ENCODE measurements around the gene SHISA9. TPM values are rescaled to one million over a fixed set of nuclear protein-coding genes. Genes with fewer than 3 reads are reported as not detected.

The SHISA9 gene
- total RNA-seq, 1 experiment from 2014 or later, result 23.3 TPM

- no peak for DNase-seq (ENCODE audit: low read depth)
- in situ Hi-C loops (cut with HindIII; ENCODE audit: low pct_unique_long_range_greater_than_20kb, low sequenced_read_pairs), result no loop called here
Observed at GRCh38 chr16:12925026-12925800, 23.8 kb downstream of the SHISA9 start.

- no peak for DNase-seq (ENCODE audit: low read depth)
- in situ Hi-C loops (cut with HindIII; ENCODE audit: low pct_unique_long_range_greater_than_20kb, low sequenced_read_pairs), result no loop called here
Observed at GRCh38 chr16:12927591-12927990, 26.2 kb downstream of the SHISA9 start.

- no peak for DNase-seq (ENCODE audit: low read depth)
Observed at GRCh38 chr16:12930881-12931280, 29.5 kb downstream of the SHISA9 start.

GRCh38 chr16:12936391-12936790 is 35.0 kb downstream of the SHISA9 start:
- in situ Hi-C loops (cut with HindIII; ENCODE audit: low pct_unique_long_range_greater_than_20kb, low sequenced_read_pairs), result no loop called here

More at GRCh38 chr16:12930881-12931280, 29.5 kb downstream of the SHISA9 start:
- in situ Hi-C loops (cut with HindIII; ENCODE audit: low pct_unique_long_range_greater_than_20kb, low sequenced_read_pairs), result no loop called here

GRCh38 chr16:12941896-12942295 is 40.5 kb downstream of the SHISA9 start:
- in situ Hi-C loops (cut with HindIII; ENCODE audit: low pct_unique_long_range_greater_than_20kb, low sequenced_read_pairs), result no loop called here
- DNase-seq (ENCODE audit: low read depth), result no peak

More at GRCh38 chr16:12936391-12936790, 35.0 kb downstream of the SHISA9 start:
- DNase-seq (ENCODE audit: low read depth), result no peak

GRCh38 chr16:12942861-12943260 is 41.5 kb downstream of the SHISA9 start:
- in situ Hi-C loops (cut with HindIII; ENCODE audit: low pct_unique_long_range_greater_than_20kb, low sequenced_read_pairs), result no loop called here
- no peak for DNase-seq (ENCODE audit: low read depth)

- no peak for DNase-seq (ENCODE audit: low read depth)
- in situ Hi-C loops (cut with HindIII; ENCODE audit: low pct_unique_long_range_greater_than_20kb, low sequenced_read_pairs), result no loop called here
Observed at GRCh38 chr16:12944300-12944699, 42.9 kb downstream of the SHISA9 start.

GRCh38 chr16:12951392-12951791 is 50.0 kb downstream of the SHISA9 start:
- no peak for DNase-seq (ENCODE audit: low read depth)
- in situ Hi-C loops (cut with HindIII; ENCODE audit: low pct_unique_long_range_greater_than_20kb, low sequenced_read_pairs), result no loop called here

- no peak for DNase-seq (ENCODE audit: low read depth)
- in situ Hi-C loops (cut with HindIII; ENCODE audit: low pct_unique_long_range_greater_than_20kb, low sequenced_read_pairs), result no loop called here
Observed at GRCh38 chr16:12951976-12952375, 50.6 kb downstream of the SHISA9 start.

- in situ Hi-C loops (cut with HindIII; ENCODE audit: low pct_unique_long_range_greater_than_20kb, low sequenced_read_pairs), result no loop called here
- DNase-seq (ENCODE audit: low read depth), result no peak
Observed at GRCh38 chr16:12958366-12958765, 57.0 kb downstream of the SHISA9 start.

- peak; percentile 88 for DNase-seq (ENCODE audit: low read depth)
- in situ Hi-C loops (cut with HindIII; ENCODE audit: low pct_unique_long_range_greater_than_20kb, low sequenced_read_pairs), result no loop called here
Observed at GRCh38 chr16:12959072-12959471, 57.7 kb downstream of the SHISA9 start.

GRCh38 chr16:12961626-12962025 is 60.2 kb downstream of the SHISA9 start:
- no peak for DNase-seq (ENCODE audit: low read depth)
- in situ Hi-C loops (cut with HindIII; ENCODE audit: low pct_unique_long_range_greater_than_20kb, low sequenced_read_pairs), result no loop called here

- no peak for DNase-seq (ENCODE audit: low read depth)
- in situ Hi-C loops (cut with HindIII; ENCODE audit: low pct_unique_long_range_greater_than_20kb, low sequenced_read_pairs), result no loop called here
Observed at GRCh38 chr16:12964461-12964860, 63.1 kb downstream of the SHISA9 start.

GRCh38 chr16:12965274-12965804 is 63.9 kb downstream of the SHISA9 start:
- no peak for DNase-seq (ENCODE audit: low read depth)
- in situ Hi-C loops (cut with HindIII; ENCODE audit: low pct_unique_long_range_greater_than_20kb, low sequenced_read_pairs), result no loop called here

- in situ Hi-C loops (cut with HindIII; ENCODE audit: low pct_unique_long_range_greater_than_20kb, low sequenced_read_pairs), result no loop called here
Observed at GRCh38 chr16:12971241-12971640, 69.8 kb downstream of the SHISA9 start.

GRCh38 chr16:12972246-12972645 is 70.8 kb downstream of the SHISA9 start:
- in situ Hi-C loops (cut with HindIII; ENCODE audit: low pct_unique_long_range_greater_than_20kb, low sequenced_read_pairs), result no loop called here
- no peak for DNase-seq (ENCODE audit: low read depth)

More at GRCh38 chr16:12971241-12971640, 69.8 kb downstream of the SHISA9 start:
- peak; percentile 94 for DNase-seq (ENCODE audit: low read depth)

- peak; percentile 75 for DNase-seq (ENCODE audit: low read depth)
- in situ Hi-C loops (cut with HindIII; ENCODE audit: low pct_unique_long_range_greater_than_20kb, low sequenced_read_pairs), result no loop called here
Observed at GRCh38 chr16:12975766-12976165, 74.4 kb downstream of the SHISA9 start.

GRCh38 chr16:12976496-12976895 is 75.1 kb downstream of the SHISA9 start:
- in situ Hi-C loops (cut with HindIII; ENCODE audit: low pct_unique_long_range_greater_than_20kb, low sequenced_read_pairs), result no loop called here
- no peak for DNase-seq (ENCODE audit: low read depth)

- no peak for DNase-seq (ENCODE audit: low read depth)
- in situ Hi-C loops (cut with HindIII; ENCODE audit: low pct_unique_long_range_greater_than_20kb, low sequenced_read_pairs), result no loop called here
Observed at GRCh38 chr16:12976936-12977335, 75.5 kb downstream of the SHISA9 start.

GRCh38 chr16:12985516-12985915 is 84.1 kb downstream of the SHISA9 start:
- DNase-seq (ENCODE audit: low read depth), result no peak
- in situ Hi-C loops (cut with HindIII; ENCODE audit: low pct_unique_long_range_greater_than_20kb, low sequenced_read_pairs), result no loop called here

Data from Caki2 (cell line).